HG03460 (cell line): Measurements from ENCODE around the gene NLGN1.
"Not testable (repeated sequence)": the region's sequence is repeated elsewhere in the genome, so short reads cannot be mapped to it uniquely, and the experiment has no call there.

Experiments
- ATAC-seq: cut with Tn5 transposase; IDR thresholded peaks from one replicate; pipeline ENCODE4 v1.9.1; 2021; ENCODE audit not compliant: unreplicated experiment

NLGN1 gene

DNA sequence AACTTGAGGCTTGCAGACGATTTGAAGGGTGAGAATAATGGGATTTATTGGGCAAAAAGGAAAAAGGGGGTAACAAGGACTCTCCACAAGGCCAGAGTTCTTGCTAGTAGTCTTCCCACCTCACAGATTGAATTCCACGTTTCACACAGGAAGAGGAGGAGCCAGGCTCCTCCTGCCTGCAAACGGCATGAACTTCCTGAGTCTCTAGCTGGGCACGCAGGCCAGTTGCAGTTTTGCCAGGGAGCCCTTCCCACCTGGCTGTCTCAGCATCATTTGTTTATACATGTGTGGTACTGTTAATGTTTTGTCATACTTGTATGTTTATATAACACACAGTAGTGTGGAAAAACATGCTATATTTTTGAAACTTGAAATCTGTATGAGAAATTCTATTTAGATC is 155.0 kb downstream of the NLGN1 start:
- no peak for ATAC-seq

DNA sequence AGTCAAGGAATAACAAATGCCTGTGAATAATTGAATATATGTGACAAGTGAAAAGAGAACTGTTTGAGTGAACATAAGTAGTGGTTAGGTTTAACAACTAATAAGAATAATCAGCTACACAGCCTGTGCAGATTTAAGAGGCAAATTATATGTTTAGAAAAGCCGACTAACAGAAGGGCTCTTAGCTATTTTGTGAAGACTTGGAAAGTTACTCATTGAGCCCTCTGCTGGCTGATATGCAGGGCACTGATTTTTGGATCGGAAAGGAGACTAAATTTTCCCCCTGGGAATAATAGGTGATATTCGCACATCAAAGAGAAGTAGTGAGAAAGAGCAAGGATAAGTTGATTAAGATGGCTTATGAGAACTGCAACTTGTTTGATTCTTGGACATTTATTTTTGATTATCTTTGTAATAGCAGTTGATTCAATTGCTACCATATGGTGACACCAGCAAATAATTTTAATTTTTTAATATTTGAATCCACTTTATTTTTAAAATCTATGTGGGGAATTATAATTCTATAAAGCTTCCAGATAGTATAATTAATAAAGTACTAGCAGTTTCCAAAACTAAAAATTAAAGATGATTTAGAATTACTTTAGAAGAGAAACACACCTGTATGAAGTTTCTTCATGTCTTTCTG is 156.2 kb downstream of the NLGN1 start:
- ATAC-seq, result no peak

- ATAC-seq, result no peak
Measured at GRCh38 chr3:173556546-173556945, 159.0 kb downstream of the NLGN1 start.

GRCh38 chr3:173567997-173568396 is 170.5 kb downstream of the NLGN1 start:
- no peak for ATAC-seq

- ATAC-seq, result no peak
Measured at GRCh38 chr3:173568623-173569022, 171.1 kb downstream of the NLGN1 start.

- ATAC-seq, result no peak
Measured at GRCh38 chr3:173583496-173583895, 186.0 kb downstream of the NLGN1 start.

DNA sequence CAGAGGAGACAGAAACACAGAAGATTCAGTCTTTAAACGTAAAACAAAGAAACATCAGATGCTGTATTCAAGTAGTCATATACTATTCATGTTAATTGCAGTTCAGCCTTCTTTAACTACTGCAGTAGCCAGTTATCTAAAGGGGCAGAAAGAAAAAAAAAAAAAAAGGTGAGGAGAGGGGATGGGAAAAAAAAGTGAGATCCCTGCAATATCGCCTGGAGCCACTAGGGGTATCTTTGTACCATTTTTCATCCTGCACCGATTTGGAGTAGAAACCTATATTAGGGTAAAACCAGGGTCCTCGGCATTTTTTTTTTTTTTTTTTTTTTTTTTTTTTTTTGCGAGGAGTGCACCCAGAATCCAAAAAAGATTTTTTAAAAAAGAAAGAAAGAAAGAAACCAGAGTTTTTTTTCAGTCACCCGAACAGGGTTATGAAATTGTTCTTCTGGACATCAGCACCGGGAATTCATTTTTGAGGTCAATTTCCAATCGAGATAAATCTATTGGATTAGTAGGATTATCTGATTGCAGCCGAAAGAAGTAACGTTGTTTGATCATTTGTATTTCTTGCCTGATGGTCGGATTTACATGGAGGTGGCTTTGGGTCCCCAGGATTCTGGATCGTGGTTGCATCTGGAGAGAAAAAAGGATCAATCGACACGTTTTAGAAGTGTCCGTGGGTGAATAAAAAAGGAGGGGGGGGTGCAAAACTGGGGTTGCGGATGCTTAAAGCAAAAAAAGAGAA is 186.7 kb downstream of the NLGN1 start:
- no peak for ATAC-seq

DNA sequence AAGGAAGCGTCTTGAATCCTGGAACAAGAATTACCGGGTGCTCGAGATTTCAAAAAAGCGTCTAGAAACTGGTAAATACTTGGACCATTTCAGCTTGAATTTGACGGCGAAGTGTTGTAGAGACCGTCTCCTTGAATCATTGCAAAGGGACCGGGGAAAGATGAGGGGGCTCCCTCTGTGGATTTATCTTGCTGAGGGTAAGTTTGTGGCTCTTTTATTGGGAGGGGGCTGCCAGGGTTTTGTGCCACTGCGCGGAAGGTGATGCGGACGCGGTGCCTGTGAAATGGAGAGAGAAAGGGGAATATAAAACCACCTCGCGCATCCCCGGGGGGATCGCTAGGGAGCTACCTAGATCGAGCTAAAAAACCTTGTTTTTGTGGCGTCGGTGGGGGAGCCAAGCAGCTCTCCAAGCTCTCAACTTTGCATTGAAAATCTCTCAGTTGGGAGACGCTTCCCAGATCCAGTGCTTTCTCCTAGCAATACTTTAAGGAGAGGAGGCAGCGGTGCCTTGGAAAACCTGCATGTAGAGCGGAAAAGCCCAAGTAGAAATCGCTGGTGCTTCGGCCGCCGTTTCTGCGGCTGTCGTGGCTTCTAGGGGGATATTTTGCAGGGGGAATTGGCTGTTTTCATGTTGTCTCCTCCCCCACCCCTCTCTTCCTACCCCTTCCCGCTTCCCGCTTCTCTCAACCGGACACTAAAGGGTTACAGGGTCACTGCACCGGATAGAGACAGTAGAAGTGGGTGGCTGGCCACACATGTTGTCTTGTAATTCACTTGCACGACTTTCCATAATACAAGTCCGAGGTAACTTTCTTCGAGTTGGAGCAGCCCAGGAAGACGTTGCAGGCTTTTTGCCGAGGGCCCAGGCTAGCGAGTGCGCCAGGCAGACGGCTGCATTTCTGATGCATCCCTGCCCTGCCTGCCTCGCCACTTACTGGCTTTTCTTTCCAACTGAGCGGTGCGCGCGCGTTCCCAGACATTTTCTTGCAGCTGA is 187.6 kb downstream of the NLGN1 start:
- ATAC-seq, result no peak

GRCh38 chr3:173586166-173586565 is 188.6 kb downstream of the NLGN1 start:
- no peak for ATAC-seq

GRCh38 chr3:173587055-173587454 is 189.5 kb downstream of the NLGN1 start:
- no peak for ATAC-seq

- ATAC-seq, result no peak
Measured at GRCh38 chr3:173588556-173588955, 191.0 kb downstream of the NLGN1 start.

DNA sequence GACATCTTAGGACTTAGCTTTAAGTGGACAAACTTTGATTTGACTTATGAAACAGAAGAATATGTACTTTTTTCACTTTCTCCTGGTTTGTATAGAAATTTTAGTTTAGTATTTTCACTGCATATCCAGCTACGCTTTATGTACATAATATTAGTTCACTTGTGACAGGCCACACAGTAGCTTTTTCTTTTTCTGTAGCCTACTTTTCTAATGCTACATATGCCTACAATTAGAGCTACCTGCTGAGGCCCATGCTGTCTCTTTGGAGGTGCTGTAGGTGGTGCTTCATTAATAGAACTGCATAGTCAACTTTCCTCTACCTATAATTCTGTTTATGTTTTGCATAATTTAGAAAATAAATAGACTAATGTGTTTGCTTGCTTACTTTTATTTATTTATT is 191.6 kb downstream of the NLGN1 start:
- ATAC-seq, result no peak

GRCh38 chr3:173591401-173591800 is 193.9 kb downstream of the NLGN1 start:
- no peak for ATAC-seq

GRCh38 chr3:173594881-173595280 is 197.3 kb downstream of the NLGN1 start:
- not testable (repeated sequence) for ATAC-seq

GRCh38 chr3:173599673-173600072 is 202.1 kb downstream of the NLGN1 start:
- no peak for ATAC-seq

DNA sequence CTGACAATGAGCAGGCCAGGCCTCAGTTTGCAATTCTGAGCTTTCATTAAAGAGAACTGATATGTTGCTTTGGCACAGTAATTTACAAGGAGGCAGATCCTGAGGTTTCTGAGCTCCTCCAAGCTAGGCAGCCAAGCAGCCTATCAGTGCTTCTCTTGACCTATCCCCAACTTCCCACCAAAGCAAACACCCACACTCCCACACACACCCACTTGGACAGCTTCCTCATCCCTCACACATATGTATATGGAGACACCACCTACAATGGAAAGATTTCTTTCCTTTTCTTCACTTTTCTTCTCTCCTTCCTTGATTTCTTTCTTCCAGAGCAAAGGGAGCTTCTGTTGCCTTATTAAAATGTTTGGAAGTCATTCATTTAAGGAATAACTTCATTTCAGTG is 217.0 kb downstream of the NLGN1 start:
- ATAC-seq, result no peak

DNA sequence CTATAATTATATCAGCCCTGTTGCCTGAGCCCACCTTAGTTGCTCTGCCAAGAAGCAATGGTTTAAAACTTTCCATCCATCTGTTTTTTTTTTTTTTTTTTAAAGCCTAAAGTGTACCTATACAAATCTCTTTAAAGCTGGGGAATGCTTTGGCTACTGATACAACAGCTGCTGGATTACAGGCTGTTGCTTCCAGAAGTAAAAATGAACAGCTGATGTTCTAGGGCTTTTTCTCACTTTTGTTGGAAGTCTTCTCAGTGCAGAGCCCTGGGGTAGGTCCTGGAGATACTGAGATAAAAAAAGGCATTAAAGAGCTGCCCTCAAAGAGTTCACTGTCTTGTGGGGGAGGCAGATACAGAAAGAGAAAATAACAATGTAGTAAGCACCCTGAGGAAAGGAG is 218.1 kb downstream of the NLGN1 start:
- no peak for ATAC-seq

DNA sequence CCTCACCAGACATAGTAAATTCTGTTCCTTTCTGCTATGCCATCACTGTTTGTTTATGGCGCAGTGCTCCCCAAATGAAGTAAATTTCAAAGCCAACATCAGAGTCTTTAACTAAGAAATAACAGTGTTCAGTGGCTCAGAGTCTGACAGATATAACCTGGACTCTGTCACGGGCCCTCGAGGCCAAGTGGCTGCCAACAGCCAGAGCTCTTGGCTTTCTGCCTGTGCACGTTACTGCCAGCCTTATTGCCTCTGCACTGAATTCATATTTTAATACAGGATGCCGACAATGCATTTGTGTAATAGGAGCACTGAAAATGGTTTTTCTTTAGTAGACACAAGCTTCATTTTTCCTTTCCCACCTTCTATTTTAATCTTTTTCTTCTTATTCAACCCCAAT is 219.9 kb downstream of the NLGN1 start:
- no peak for ATAC-seq

DNA sequence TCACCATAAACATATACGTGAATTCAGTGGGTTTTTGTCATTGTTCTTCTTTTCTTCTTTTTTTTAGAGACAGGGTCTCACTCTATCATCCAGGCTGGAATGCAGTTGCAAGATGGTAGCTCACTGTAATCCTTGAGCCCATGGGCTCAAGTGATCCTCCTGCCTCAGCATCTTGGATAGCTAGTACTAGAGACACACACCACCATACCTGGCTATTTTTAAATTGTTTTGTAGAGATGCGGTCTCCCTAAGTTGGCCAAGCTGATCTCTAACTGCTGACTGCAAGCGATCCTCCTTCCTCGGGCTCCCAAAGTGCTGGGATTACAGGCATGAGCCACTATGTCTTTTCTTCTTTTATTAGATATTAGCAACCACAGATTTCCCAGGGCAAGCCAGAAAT is 220.6 kb downstream of the NLGN1 start:
- no peak for ATAC-seq

- no peak for ATAC-seq
Measured at GRCh38 chr3:173618703-173619102, 221.2 kb downstream of the NLGN1 start.

DNA sequence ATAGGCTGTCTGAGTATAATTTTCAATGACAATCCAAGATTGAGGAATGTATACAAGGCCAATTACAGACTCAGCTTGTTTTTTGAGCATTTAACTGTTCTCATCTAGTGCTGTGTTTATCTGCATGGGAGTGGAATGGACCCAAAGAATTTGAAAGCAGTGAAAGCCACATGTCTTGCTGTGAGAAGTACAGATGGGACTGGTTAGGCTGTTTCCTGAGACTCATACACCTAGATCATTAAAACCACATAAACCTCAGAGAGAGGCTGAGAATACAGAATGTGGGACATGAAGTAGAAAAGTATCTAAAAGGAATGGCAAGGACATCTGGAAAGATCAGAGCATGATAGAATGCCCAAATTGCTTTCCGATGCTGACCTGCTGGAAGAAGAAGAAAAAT is 224.6 kb downstream of the NLGN1 start:
- ATAC-seq, result no peak

- no peak for ATAC-seq
Measured at GRCh38 chr3:173624086-173624485, 226.5 kb downstream of the NLGN1 start.
